Smooth muscle cell (in vitro differentiated cells): ENCODE results near the gene TMEM87A. TPM values are rescaled to one million over a fixed set of nuclear protein-coding genes. Genes with fewer than 3 reads are reported as not detected.
"Not testable (repeated sequence)": the region's sequence is repeated elsewhere in the genome, so short reads cannot be mapped to it uniquely, and the experiment has no call there.

Experiments
- DNase-seq: peaks from one replicate; lab custom pipeline; 2025; ENCODE audit not compliant: unreplicated experiment; lab: John Stamatoyannopoulos, UW
- H2AFZ ChIP-seq: fragments of 200-600 bp; sonication (generic); 2 replicates; pipeline ENCODE4 v1.6.0; 2016; ENCODE audit warnings: antibody characterized with exemption, low read depth, mild to moderate bottlenecking
- H3F3A ChIP-seq: fragments of 200-600 bp; sonication (generic); 2 replicates; pipeline ENCODE4 v1.6.0; 2017; ENCODE audit warnings: antibody characterized with exemption, low read depth
- H3K27ac ChIP-seq: fragments of 200-600 bp; sonication (generic); 2 replicates; pipeline ENCODE4 v1.5.1; 2016; ENCODE audit warnings: low read depth, mild to moderate bottlenecking
- H3K27me3 ChIP-seq: fragments of 200-600 bp; sonication (generic); 2 replicates; pipeline ENCODE4 v1.6.1; 2016; ENCODE audit warnings: low read depth, mild to moderate bottlenecking
- H3K36me3 ChIP-seq: fragments of 200-600 bp; sonication (generic); 2 replicates; pipeline ENCODE4 v1.5.1; 2016; ENCODE audit warnings: low read depth
- H3K4me1 ChIP-seq: fragments of 200-600 bp; sonication (generic); 2 replicates; pipeline ENCODE4 v1.5.1; 2016; ENCODE audit warnings: low read depth
- H3K4me2 ChIP-seq: fragments of 200-600 bp; sonication (generic); 2 replicates; pipeline ENCODE4 v1.6.0; 2016; ENCODE audit warnings: mild to moderate bottlenecking
- H3K4me3 ChIP-seq: fragments of 200-600 bp; sonication (generic); 2 replicates; pipeline ENCODE4 v1.5.1; 2016; ENCODE audit warnings: mild to moderate bottlenecking
- H3K79me2 ChIP-seq: fragments of 200-600 bp; sonication (generic); 2 replicates; pipeline ENCODE4 v1.6.0; 2016; ENCODE audit warnings: low read depth, mild to moderate bottlenecking
- H3K9ac ChIP-seq: fragments of 200-600 bp; sonication (generic); 2 replicates; pipeline ENCODE4 v1.6.0; 2016; ENCODE audit warnings: low read depth
- H3K9me3 ChIP-seq: fragments of 200-600 bp; sonication (generic); replicated peaks from 2 replicates; pipeline ENCODE4 v1.5.1; 2016; ENCODE audit warnings: low read depth
- H4K20me1 ChIP-seq: fragments of 200-600 bp; sonication (generic); 2 replicates; pipeline ENCODE4 v1.6.0; 2016; ENCODE audit warnings: low read depth
- CTCF ChIP-seq: fragments of 200-600 bp; sonication (generic); IDR thresholded peaks from 2 replicates; pipeline ENCODE4 v1.5.1; 2017; ENCODE audit warnings: borderline replicate concordance, mild to moderate bottlenecking, antibody characterized with exemption; ENCODE audit not compliant: insufficient read depth, poor library complexity, severe bottlenecking
- WGBS: methylation state at CpG from one replicate; pipeline ENCODE4 v1.1.7; 2016; ENCODE audit warnings: low lambda C conversion rate; 5-methylcytosine and 5-hydroxymethylcytosine counted together
- polyA plus RNA-seq: library from polyadenylated mRNA; unstranded; fragments of >200 nt; fragmentation: Nextera tagmentation; extraction: Ambion mirVana; gene quantifications from 2 replicates; pipeline ENCODE4 v1.2.1, GENCODE V29; 2016
- total RNA-seq: library from RNA; depleted of rRNA; stranded (reverse); fragments of >200 nt; gene quantifications from 2 replicates; pipeline ENCODE4 v1.2.3, GENCODE V29; 2014

TMEM87A gene, protein sequence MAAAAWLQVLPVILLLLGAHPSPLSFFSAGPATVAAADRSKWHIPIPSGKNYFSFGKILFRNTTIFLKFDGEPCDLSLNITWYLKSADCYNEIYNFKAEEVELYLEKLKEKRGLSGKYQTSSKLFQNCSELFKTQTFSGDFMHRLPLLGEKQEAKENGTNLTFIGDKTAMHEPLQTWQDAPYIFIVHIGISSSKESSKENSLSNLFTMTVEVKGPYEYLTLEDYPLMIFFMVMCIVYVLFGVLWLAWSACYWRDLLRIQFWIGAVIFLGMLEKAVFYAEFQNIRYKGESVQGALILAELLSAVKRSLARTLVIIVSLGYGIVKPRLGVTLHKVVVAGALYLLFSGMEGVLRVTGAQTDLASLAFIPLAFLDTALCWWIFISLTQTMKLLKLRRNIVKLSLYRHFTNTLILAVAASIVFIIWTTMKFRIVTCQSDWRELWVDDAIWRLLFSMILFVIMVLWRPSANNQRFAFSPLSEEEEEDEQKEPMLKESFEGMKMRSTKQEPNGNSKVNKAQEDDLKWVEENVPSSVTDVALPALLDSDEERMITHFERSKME
- total RNA-seq (82.3 and 118 TPM in 2 replicates), polyA plus RNA-seq (51.6 and 59.9 TPM in 2 replicates)

- no peak for TF ChIP-seq CTCF
- Histone ChIP-seq H3K27me3 (no peaks in the 10 kb centered on the region), H3K79me2 (peaks cover 54% of the 10 kb centered on the region), H3K9ac (peak within 1 kb of the TSS; percentile 90), H4K20me1 (peaks cover 30% of the 10 kb centered on the region), H3K9me3 (no peaks in the 10 kb centered on the region), H3K27ac (peak within 1 kb of the TSS; percentile 96), H3F3A (peaks cover 29% of the 10 kb centered on the region), H3K4me1 (peaks cover 30% of the 10 kb centered on the region), H3K36me3 (no peaks in the 10 kb centered on the region), H2AFZ (peak within 1 kb of the TSS; percentile 67), H3K4me3 (peak within 1 kb of the TSS; percentile 85), H3K4me2 (peak within 1 kb of the TSS; percentile 98)
- DNase-seq, result peak; percentile 97
- under 1% methylated on average over 52 of the region's 52 CpGs for WGBS
Observed at GRCh38 chr15:42272939-42273899, at the start of gene TMEM87A, which contains the start of gene GANC. TSS of gene TMEM87A (minus strand) at chr15:42273433. CDS start at chr15:42273398, 35 bp downstream. TSS of gene GANC (plus strand) at chr15:42273201. CDS start at chr15:42274482, 1,281 bp downstream.

- no peak for TF ChIP-seq CTCF
- no peaks in the 10 kb centered on the region for H3F3A ChIP-seq
Observed at GRCh38 chr15:42319206-42319605, 46.0 kb upstream of the TMEM87A start.

GRCh38 chr15:42316282-42316805, 43.1 kb upstream of the TMEM87A start:
- H3K4me2 ChIP-seq, H3K27ac ChIP-seq, DNase-seq, H3K79me2 ChIP-seq, H4K20me1 ChIP-seq, H3K4me3 ChIP-seq, H3K4me1 ChIP-seq, H3K36me3 ChIP-seq, H3F3A ChIP-seq, H3K9ac ChIP-seq, H3K27me3 ChIP-seq, H3K9me3 ChIP-seq, H2AFZ ChIP-seq: not testable (repeated sequence)
- 49% methylated on average over 11 of the region's 11 CpGs for WGBS

More at GRCh38 chr15:42319206-42319605, 46.0 kb upstream of the TMEM87A start:
- Histone ChIP-seq H3K4me3 (no peak overlapping the region), H3K27me3 (no peaks in the 10 kb centered on the region), H3K36me3 (no peaks in the 10 kb centered on the region), H3K27ac (no peak overlapping the region), H4K20me1 (no peaks in the 10 kb centered on the region), H3K4me2 (no peak overlapping the region), H3K79me2 (no peaks in the 10 kb centered on the region), H3K9me3 (no peaks in the 10 kb centered on the region), H2AFZ (no peak overlapping the region), H3K4me1 (no peaks in the 10 kb centered on the region), H3K9ac (no peak overlapping the region)
- DNase-seq, result no peak
- 98% methylated on average over 2 of the region's 2 CpGs for WGBS
